Activated CD4-positive, alpha-beta T cell treated with anti-CD3 and anti-CD28 coated beads for 48 hours (primary cell): Measurements from ENCODE around the gene YIF1B.
A peak's percentile ranks its signal among the peaks of the same experiment; 100 is the strongest.
"Not testable (repeated sequence)": the region's sequence is repeated elsewhere in the genome, so short reads cannot be mapped to it uniquely, and the experiment has no call there.

ENCODE experiments used
- DNase-seq: peaks from one replicate; pipeline ENCODE4 v3.0.0-alpha.2; 2020

YIF1B gene

DNA sequence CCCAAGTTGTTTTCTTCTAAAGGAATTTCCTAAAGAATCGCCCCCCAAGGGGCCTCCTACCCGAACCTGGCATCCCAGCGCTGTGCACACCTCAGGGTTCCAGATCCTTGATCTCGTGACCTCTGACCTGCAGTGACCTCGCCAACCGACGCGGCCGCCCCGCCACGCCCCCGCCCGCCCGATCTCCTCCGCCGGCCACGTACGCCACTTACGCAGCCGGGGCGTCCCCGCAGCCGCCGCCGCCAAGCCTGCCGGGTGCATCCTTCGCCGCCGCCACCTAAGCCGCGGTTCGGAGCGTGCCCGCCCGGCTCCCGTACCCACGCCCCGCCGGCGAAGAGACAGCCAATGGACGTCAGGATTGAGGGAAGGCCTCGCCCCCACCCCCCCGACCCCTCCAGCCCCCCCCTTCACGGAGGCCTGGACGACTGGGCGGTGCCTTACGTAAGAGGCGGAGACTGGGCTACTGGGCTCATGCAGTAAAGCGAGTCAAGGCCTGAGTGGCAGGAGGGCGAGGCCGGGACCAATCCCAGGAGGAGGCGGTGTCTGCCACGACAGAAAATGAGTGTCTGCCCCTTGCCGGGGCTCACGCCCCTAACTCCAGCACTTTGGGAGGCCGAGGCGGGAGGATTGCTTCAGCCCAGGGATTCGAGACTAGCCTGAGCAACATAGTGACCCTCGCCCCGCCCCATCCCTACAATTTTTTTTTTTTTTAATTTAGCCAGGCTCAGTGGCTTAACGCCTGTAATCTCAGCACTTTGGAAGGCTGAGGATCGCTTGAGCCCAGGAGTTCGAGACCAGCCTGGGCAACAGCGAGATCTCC is at the start of gene YIF1B:
Gene YIF1B (minus strand): TSS at position 291 of the 820 bp plus-strand sequence. CDS start 30 bp downstream, at position 261.
- peak; percentile 97 for DNase-seq

DNA sequence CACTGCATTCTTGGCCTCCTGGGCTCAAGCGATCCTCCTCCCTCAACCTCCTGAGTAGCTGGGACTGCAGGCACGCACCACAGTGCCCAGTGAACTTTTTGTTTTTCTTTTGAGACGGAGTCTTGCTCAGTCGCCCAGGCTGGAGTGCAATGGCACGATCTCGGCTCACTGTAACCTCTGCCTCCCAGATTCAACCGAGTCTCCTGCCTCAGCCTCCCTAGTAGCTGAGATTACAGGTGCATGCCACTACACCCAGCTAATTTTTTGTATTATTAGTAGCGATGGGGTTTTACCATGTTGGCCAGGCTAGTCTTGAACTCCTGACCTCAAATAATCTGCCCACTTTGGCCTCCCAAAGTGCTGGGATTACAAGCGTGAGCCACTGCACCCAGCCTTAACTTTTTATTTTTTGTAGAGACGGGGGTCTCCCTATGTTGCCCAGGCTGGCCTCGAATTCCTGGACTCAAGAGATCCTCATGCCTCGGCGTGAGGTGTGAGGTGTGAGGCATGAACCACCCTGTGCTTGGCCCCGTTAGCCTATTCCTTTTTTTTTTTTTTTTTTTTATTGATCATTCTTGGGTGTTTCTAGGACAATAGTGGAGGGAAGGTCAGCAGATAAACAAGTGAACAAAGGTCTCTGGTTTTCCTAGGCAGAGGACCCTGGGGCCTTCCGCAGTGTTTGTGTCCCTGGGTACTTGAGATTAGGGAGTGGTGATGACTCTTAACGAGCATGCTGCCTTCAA is 47.4 kb upstream of the YIF1B start:
- DNase-seq = not testable (repeated sequence)

DNA sequence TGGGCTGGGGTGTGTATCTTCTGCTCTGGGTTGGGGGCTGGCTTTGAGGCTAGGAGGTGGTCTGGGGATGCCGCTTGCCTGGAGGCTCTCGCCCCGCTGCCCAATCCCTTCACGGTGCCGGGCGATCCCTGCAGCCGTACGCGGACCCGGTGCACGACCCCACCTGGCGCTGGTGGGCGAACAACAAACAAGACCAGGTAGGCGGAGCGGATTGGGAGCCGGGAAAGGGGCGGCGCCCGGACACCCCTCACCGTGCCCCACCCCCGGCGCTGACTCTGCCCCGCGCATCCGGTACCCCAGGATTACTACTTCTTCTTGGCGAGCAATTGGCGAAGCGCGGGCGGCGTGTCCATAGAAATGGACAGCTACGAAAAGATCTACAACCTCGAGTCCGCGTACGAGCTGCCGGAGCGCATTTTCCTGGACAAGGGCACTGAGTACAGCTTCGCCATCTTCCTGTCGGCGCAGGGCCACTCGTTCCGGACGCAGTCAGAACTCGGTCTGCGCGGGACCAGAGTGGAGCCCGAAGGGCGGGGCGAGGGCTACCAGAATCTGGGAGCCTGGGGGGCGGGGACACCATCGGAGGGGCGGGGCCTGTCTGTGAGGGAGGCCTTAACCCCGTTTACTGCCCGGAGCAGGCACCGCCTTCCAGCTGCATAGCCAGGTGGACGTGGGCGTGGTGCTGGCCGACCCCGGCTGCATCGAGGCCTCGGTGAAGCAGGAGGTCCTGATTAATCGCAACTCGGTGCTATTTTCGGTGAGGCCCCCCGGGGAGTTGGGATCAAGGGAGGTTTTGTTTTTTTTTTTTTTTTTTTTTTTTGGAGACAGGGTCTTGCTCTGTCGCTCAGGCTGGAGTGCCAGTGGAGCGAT is 46.6 kb upstream of the YIF1B start:
- peak; percentile 94 for DNase-seq

- DNase-seq = peak; percentile 83
Measured at GRCh38 chr19:38361633-38362075, 45.9 kb upstream of the YIF1B start.

- no peak for DNase-seq
Measured at GRCh38 chr19:38360839-38361631, 45.3 kb upstream of the YIF1B start.

GRCh38 chr19:38360351-38360750 is 44.6 kb upstream of the YIF1B start:
- DNase-seq = no peak

DNA sequence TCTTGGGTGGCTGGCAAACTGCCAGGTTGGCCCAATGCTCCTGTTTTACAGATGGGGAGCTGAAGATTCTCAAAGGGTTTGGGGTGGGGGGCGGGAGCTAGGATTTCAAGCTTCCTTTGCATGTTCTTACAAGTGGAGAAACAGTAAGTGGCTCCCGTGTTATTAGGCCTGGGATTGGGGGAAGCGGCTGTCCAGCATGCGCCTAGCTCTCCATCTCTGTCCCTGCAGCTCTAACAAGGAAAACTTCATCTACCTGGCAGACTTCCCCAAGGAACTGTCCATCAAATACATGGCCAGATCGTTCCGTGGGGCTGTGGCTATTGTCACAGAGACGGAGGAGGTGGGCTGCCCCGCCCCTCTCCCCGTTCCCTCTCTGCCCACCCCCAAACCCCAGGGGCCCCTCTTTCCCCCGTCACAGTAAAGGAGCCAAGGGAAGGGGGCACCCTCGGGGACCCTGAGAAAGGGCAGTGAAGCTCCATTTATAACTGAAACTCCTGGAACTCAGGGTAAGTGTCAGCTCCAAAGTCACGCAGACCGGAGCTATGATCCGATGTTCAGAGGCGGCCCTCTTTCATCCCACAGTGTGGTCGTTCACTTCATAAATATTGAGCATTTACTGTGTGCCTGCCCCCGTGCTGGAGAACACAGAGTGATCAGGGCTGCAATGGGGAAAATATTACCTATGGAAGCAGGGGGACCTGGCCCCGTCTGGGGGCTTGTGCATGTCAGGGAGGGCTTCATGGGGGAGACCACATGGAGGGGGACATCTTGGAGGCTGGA is 43.7 kb upstream of the YIF1B start:
- DNase-seq = no peak

DNA sequence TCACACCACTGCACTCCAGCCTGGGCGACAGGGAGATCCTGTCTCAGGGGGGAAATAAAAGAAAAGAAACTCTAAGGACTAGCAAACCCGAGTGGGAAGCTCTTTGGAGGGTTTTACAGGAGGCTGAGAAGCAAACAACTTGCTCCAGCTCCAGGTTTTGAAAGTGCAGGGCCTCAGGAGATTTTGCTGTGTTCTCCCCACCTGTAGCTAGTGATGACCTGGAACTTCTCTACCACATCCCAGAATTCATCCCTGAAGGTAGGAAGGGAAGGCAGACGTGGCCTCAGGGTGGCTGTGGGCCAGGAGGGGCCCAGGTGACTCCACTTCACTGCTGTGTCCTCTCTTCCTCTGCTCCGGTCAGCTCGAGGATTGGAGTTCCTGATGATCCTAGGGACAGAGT is 42.3 kb upstream of the YIF1B start:
- DNase-seq = no peak

DNA sequence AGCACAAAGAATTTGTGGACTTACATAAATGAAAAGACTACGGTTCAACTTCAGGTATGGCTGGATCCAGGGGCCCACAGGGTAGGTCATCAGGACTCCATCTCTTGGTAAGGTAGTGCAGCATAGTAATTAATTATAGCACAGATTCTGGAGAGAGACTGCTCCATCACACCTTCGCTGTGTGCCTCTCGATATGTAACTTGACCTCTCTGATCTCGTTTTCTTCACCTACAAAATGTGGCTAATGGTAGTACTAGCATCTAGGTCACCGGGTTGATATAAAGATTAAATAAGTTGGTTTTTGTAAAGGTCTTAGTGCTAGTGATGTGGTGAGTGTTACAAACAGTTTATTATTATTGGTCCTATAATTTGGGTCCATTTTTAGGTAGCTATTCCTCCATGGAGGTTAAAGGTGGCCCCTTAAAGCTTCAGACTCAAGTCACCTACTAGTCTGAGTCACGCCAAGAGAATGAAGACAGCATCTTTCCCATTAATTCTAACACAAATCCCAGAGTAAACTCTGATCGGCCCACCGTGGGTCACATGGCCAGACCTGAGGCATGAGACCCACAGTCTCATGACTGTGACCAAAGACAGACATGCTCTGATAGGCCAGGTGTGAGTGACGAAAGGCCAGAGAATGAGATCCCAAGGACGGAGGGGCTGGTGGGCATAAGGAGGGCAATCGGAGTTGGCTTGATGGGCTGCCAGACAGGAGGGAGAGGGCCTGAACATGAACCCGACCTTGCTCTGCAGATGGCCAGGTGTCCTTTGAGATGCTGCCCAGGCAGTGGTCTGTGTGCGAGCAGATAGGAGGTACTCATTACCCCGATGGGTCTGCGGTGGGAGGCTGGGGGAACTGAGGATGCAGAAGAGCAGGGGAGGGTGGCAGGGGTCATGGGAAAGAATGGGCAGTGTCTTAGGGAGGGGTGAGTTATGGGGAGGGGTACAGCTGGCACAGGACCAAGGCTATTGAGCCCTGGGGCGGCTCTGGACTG is 40.3 kb upstream of the YIF1B start:
- no peak for DNase-seq

- no peak for DNase-seq
Measured at GRCh38 chr19:38352611-38353010, 36.9 kb upstream of the YIF1B start.

DNA sequence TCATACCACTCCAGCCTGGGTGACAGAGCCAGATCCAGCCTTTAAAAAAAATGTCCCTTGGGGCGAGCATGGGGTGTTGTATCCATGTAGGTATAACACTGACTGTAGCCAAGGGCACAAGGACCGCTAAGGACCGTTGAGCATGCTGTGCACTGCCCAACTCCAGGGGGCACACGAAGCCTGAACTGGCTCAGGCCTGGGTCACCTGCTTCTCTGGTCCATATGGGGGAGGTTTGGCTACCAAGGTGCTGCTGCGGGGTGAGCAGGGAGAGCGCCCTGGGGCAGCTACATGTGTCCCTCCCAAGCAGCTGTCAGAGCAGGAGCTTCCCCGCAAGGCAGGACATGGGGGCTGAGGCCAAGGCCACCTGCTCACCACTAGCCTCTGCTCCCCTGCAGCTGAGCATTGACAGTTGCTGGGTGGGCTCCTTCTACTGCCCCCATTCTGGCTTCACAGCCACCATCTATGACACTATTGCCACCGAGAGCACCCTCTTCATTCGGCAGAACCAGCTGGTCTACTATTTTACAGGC is 36.2 kb upstream of the YIF1B start:
- no peak for DNase-seq

DNA sequence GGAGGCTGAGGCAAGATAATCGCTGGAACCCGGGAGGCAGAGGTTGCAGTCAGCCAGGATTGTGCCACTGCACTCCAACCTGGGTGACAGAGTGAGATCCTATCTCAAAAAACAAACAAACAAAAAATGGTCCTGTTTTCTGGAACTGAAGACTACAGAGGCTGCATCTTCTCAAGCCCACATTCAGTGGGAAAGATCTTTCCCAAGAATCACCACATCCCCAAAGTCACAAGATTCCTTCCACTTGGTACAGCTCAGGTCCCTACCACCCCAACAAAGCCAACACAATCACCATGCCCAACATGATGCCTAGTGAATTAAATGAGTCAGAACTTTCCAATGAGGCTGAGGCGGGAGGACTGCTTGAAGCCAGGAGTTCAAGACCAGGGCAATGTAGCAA is 35.1 kb upstream of the YIF1B start:
- no peak for DNase-seq

- DNase-seq = no peak
Measured at GRCh38 chr19:38346837-38347236, 31.1 kb upstream of the YIF1B start.

DNA sequence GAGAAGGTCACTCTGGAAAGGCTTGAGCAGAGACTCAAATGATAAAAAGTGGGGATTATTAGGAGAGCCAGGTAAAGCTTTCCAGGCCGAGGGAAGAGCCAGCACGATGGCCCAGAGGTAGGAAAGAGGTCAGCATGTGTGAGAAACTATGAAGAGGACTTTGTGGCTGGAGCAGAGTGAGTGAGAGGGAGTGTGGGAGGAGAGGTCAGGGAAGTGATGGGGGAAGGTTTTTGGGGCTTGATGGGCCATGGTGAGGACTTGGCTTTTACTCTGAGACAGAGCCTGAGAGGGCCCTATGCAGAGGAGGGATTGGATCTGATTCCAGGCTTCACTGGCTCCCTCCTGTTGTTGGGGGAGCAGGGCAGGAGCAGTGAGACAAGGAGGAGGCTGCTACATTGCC is 25.2 kb upstream of the YIF1B start:
- DNase-seq = no peak

- not testable (repeated sequence) for DNase-seq
Measured at GRCh38 chr19:38339011-38339410, 23.3 kb upstream of the YIF1B start.

- DNase-seq = no peak
Measured at GRCh38 chr19:38337360-38337653, 21.6 kb upstream of the YIF1B start.

GRCh38 chr19:38336638-38337359 is 21.1 kb upstream of the YIF1B start:
- DNase-seq = peak; percentile 98

GRCh38 chr19:38335949-38336637 is 20.3 kb upstream of the YIF1B start:
- DNase-seq = peak; percentile 98

DNA sequence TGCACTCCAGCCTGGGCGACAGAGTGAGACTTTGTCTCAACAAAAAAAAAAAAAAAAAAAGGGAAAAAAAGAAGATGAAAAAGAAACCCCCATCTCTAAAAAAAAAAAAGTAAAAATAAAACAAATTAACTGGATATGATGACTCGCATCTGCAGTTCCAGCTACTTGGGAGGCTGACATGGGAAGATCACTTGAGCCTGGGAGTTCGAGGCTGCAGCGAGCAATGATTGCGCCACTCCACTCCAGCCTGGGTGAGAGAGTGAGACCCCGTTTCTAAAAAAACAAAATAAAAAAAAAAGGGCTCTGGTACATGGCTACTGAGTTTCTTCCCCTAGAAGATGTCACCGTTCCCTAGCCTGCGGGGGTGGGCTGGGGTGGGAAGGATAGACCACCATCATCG is 17.5 kb upstream of the YIF1B start:
- no peak for DNase-seq
